NCI-H446 treated with DMSO at 0.1 percent for 48 hours (cell line): ENCODE results near the gene CDC34.
A peak's percentile ranks its signal among the peaks of the same experiment; 100 is the strongest.

ENCODE experiments used
- DNase-seq: peaks from one replicate; lab custom pipeline; 2025; lab: John Stamatoyannopoulos, UW

The CDC34 gene

DNA sequence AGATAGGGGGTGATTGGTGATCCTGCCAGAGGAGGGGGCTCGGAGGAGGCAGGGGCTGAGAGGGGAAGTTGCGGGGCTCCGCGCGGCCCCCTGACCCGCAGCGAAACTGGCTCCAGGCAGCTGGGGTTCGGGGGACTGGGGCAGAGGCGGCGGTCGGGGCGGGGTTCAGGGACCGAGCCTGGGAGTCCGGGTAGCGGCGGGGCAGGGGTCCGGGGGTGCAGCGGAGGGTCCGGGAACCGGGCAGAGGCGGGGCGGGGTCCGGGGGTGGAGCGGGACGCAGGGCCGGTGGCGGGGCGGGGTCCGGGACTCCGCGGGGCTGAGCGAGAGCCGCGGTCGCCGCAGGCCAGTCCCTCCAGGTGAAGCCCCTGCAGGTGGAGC is 34.1 kb upstream of the CDC34 start:
- no peak for DNase-seq

DNA sequence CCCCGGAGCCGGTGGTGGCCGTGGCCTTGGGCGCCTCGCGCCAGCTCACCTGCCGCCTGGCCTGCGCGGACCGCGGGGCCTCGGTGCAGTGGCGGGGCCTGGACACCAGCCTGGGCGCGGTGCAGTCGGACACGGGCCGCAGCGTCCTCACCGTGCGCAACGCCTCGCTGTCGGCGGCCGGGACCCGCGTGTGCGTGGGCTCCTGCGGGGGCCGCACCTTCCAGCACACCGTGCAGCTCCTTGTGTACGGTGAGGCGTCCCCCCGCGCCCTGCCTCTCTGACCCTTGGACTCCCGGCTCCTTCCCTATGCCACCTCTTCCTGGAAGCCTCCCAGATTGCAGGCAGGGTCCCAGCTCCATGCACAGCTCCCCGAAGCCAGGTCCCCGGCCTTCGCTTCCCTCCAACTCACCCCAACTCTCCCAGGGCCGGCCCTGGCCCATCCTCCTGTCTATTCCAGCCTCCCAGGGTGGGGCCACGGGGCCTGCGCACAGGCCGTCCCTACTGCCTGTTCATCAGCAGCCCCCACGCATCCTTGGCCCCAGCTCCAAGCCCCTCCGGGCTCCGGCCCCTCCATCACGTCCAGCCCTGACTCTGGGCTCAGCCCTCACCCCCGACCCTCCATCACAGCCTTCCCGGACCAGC is 33.6 kb upstream of the CDC34 start:
- no peak for DNase-seq

DNA sequence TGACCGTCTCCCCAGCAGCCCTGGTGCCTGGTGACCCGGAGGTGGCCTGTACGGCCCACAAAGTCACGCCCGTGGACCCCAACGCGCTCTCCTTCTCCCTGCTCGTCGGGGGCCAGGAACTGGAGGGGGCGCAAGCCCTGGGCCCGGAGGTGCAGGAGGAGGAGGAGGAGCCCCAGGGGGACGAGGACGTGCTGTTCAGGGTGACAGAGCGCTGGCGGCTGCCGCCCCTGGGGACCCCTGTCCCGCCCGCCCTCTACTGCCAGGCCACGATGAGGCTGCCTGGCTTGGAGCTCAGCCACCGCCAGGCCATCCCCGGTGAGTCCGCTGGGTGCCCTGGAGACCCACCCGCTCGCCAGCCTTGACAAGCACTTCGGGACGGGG is 33.1 kb upstream of the CDC34 start:
- DNase-seq, result no peak

DNA sequence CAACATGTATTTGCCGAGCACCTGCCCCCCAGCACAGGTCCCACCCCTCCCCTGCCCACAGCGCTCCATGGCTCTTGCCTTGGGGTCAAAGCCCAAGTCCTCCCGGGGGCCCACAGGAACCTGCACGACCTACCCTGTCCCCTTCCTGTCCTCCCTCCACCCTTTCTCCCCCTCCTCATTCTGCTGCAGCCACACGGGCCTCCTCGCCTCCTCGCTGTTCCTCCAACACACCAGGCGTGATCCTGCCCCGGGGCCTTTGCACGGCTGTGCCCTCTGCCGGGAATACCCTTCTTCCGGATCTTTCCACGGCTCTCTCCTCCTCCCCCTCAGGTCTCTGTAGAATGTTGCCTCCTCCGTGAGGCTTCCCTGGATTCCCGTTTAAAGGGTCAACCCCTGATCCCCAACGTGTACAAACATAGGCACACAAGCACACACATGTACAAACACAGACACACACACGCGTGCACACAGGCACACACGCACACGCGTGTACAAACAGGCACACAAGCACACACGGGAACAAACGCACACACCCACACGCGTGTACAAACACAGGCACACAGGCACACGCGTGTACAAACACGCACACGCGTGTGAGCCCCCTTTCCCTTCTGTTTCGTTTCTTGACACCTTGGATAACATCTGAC is 32.5 kb upstream of the CDC34 start:
- no peak for DNase-seq

DNA sequence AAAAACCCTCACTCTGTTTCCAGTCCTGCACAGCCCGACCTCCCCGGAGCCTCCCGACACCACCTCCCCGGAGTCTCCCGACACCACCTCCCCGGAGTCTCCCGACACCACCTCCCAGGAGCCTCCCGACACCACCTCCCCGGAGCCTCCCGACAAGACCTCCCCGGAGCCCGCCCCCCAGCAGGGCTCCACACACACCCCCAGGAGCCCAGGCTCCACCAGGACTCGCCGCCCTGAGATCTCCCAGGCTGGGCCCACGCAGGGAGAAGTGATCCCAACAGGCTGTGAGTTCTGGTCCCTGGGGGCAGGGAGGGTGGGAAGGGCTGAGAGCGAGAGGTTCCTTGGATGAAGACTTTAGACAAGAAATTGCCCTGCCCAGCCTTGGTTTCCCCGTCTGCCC is 29.9 kb upstream of the CDC34 start:
- no peak for DNase-seq

DNA sequence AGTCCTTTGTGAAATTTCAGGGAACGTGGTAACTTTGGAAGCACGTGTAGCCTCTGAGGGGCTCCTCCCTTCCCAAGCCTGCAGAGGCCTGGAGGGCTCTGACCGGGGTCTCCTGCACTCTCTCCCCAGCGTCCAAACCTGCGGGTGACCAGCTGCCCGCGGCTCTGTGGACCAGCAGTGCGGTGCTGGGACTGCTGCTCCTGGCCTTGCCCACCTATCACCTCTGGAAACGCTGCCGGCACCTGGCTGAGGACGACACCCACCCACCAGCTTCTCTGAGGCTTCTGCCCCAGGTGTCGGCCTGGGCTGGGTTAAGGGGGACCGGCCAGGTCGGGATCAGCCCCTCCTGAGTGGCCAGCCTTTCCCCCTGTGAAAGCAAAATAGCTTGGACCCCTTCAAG is 26.9 kb upstream of the CDC34 start:
- no peak for DNase-seq

DNA sequence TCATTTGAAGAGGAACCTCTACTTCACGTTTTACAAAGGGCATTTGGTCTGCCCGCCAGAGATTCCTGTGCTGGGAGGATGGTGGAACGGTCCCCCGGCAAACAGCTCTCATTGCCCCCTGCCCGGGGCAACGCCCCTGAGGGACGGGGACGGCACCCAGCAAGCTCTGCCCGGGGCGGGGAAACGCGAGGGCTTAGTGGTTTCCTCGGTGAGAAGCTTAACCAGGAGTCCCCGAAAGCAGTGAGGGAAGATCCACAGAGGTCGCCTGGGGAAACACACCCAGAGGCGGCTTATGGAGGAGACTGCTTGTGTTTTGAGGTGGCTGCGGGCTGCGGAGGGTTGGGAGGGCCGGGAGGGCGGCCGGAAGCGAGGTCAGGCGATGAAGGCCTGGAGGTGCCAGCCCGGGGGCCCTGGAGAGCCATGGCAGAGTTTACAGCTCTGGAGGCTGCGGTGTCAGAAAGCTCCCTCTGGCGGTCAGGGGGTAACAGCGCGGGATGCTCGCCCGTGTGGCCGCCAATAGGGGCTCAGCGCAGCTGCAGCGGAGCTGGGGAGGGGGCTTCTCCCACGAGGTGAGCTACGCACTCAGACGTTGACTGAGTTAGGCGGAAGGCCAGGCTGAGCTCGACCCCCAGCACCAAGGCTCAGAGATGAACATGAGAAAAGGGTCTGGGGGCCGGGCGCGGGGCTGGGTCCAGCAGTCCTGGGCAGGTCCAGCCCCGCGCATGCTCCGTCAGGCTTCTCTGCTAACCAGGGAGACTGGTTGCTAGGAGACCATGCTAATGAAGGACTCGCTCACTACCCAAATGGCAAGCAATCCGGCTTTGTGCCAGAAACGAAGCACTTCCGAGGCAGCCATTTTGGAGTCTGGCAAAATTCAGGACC is 24.9 kb upstream of the CDC34 start:
- DNase-seq, result peak; percentile 99

DNA sequence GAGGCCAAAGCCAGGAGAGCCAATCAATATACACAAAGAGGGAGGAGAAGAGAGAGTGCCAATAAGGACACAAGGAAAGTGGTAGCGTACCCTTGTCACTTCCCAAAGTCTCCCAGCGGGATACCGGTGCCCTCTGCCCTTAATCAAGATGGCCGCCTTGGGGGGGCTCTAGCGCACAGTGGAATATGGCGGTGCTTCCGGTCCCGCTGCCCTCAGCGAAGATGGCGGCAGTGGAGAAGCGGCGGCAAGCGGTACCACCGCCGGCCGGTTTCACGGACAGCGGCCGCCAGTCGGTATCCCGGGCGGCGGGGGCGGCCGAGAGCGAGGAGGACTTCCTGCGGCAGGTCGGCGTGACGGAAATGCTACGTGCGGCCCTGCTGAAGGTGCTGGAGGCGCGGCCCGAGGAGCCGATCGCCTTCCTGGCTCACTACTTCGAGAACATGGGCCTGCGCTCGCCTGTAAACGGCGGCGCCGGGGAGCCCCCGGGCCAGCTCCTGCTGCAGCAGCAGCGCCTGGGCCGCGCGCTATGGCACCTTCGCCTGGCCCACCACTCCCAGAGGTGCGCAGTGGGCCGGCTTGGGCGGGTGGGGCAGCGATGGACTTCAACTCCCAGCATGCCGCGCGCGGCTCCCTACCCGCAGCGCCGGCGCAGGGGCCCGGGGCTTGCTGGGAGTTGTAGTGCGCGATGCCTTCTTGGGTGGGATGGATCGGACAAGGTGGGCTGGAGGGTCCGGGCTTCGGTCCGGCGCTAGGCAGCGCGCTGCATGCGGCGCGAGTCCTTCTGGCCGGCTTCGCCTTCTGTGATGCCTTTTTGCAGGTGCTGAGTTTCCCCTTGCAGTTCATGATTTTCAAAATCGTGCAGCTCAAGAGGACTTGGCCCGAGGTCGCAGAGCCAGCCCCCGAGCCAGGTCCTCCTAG is 24.0 kb upstream of the CDC34 start, which contains the start of gene TPGS1:
TSS of gene TPGS1 (plus strand) at position 212 of the 918 bp plus-strand sequence. CDS start at position 222, 10 bp downstream.
- peak; percentile 61 for DNase-seq

DNA sequence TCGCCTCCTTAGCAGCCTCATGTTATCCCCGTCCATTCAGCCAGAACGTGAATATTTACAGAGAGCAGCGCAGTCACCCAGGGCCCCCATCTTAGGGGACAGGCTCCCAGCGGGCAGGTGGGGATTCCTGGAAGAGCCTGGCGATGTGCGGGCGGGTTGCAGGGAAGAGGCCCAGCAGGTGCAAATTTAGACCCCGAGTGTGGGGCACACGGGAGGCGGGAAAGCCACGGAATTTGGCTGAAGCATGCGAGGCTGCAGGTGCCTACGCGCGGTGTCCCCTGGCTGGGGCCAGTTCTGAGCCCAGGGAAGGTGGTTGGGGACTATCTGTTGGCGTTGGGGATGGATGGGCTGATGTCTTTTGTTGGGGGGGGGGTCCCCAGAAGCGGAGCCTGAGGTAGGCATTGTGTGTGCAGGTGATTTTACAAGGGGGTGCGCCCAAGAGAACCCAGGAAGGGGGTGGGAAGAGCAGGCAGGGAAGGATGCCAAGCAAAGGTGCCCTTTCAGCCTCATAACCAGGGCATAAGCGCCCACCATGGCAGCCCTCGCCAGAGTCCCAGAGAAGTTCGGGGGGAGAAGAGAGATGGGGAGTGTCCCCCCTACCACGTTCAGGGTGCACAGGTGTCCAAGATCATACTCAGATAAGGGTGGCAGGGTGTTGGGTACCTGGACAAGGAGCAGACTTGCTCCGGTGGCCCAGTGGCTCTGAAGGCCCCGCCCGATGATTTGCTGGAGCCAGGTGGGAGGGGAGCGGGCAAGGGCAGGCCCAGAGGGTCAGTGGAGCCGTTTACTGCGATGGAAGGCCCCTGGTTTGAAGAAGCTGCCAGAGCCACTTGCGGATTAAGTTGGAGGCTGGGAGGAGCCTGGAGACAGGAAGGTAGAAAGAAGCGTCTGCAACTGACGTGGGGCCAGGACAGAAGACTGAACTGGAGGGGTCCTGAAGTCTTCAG is 23.1 kb upstream of the CDC34 start:
- DNase-seq, result no peak

DNA sequence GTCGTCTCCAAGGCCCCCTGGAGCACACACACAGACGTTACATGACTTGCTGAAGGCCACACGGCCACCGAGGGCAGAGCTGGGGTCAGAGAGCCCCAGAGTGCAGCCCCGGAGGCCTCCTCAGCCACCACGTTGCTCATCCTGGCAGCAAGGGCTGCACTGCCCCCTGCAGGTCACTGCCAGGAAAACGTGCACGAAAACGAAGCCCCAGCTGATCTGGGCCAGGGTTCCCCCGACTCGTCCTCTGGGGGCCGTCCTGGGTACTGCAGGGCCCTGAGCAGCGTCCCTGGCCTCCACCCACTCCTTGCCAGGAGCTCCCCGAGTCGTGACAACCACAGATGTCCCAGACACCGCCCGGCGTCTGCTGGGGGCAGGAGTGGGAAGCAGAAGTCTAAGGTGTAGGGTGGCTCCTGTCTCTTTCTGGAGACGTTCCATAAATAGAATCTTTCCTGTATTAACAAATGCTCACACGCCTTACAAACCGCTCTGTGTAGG is 20.9 kb upstream of the CDC34 start:
- peak; percentile 58 for DNase-seq

DNA sequence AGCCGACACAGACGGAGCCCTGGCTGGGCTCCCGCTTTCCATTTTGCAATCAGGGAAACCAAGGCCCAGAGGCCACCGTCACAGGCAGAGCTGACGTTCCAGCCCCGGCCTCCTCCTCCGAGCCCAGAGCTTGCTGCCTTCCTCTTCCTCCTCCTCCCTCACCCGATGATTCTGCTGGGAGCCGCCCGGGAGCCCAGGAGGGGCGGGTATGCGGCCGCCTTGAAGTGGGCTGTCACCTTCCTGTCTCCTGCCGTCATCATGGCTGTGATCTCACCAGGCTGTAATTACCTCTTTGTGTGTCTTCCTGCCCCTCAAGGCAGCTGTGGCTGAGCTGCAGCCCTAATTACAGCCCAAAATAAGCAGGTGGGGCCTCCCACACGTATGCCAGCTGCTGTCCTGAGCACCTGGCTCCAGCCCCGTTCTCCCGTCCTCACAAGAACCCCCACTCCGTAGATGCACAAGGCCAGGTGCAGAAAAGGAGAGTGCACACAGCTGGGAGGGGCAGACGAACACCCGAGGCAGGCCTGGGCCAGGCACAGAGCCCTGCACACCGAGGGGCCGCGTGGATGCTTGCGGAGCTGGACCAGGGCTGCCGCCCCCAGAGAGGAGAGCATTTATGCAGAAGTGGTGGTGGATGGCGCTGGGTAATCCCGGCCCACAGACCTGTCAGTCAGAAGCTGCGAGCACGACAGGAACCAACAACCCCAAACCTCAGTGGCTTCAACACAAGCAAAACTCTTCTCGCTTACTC is 20.3 kb upstream of the CDC34 start:
- DNase-seq, result no peak

DNA sequence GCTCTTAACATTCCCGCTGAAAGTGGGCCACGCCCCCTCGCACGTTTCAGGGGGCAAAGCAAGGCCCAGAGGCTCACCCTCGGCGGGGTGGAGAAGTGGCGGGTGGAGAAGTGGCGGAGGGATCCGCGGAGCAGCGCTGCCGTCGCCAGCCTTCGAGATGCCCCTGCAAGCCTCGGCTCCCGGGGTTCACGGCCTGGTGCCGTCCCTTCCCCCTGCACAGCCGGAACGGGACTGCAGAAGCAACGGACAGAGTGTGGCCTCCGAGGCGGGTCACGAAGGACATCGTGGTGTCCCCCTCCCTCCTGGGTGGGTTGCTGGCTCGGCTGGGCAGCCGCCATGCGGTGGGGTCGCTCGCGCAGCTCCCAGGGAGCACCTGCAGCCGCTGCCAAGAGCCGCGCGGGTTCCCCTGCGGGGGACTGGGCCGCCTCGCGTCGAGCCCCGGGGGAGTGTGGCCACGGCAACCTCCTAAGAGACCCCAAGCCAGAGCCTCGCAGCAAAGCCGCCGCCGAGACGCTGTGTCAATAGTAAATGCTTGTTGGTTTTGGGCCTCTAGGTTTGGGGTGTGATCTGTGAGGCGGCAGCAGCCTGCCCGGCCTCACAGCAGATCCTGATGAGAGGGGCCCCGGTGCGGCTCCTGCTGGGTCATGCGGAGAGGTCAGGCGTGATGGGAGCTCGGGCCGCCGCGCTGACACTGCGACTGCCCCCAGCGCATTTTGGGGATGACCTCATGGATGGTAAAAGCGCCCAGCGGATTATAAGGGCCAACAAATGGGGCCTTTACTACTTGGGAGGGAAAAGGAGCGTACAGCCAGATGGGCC is 18.8 kb upstream of the CDC34 start:
- DNase-seq, result no peak

DNA sequence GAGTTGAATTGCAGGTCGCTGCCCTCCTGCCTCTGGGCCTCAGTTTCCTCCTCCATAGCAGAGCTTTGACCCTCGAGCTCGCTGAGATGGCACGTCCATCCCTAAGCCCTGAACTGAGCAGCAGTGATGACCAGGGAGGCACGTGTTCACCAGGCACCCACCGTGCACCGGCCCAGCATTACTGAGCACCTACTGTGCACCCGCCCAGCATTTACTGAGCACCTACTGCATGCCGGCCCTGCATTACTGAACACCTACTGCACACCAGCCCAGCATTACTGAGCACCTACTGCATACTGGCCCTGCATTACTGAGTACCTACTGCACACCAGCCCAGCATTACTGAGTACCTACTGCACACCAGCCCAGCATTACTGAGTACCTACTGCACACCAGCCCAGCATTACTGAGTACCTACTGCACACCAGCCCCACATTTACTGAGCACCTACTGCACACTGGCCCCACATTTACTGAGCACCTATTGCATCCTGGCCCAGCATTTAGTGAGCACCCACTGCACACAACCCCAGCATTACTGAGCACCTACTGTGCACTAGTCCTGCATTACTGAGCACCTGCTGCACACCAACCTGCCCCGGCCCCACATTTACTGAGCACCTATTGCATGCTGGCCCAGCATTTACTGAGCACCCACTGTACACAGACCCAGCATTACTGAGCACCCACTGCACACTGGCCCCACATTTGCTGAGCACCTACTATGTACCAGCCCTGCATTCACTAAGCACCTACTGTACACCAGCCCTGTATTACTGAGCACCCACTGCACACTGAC is 18.0 kb upstream of the CDC34 start:
- no peak for DNase-seq

DNA sequence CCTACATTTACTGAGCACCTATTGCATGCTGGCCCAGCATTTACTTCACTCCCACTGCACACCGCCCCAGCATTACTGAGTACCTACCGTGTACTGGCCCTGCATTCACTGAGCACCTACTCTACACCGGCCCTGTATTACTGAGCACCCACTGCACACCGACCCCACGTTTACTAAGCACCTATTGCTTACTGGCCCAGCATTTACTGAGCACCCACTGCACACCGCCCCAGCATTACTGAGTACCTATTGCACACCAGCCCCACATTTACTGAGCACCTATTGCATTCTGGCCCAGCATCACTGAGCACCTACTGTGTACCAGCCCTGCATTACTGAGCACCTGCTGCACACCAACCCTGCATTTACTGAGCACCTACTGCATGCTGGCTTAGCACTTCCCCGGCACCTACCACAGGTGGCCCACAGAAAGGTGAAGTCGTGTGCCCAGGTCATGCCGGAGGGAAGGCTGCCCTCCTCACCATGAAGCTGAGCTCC is 17.3 kb upstream of the CDC34 start:
- DNase-seq, result no peak

DNA sequence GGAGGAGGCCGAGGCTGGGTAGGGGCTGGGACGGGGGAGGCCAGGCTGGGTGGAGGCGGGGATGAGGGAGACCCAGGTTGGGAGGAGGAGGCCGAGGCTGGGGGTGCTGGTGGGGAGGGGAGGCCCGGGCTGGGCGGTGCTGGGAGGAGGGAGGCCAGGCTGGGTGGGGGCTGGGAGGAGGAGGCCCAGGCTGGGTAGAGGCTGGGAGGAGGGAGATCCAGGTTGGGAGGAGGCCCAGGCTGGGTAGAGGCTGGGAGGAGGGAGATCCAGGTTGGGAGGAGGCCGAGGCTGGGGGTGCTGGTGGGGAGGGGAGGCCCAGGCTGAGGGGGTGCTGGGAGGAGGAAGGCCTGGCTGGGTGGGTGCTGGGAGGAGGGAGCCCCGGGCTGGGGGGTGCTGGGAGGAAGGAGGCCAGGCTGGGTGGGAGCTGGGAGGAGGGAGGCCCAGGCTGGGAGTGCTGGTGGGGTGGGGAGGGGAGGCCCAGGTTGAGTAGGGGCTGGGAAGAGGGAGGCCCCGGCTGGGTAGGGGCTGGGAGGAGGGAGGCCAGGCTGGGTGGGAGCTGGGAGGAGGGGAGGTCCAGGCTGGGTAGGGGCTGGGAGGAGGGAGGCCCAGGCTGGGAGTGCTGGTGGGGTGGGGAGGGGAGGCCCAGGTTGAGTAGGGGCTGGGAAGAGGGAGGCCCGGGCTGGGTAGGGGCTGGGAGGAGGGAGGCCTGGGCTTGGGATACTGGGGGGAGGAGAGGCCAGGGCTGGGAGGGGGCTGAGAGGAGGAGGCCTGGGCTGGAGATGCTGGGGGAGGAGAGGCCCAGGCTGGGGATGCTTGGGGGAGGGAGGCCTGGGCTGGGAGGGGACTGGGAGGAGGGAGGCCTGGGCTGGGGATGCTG is 13.6 kb upstream of the CDC34 start:
- DNase-seq, result no peak

DNA sequence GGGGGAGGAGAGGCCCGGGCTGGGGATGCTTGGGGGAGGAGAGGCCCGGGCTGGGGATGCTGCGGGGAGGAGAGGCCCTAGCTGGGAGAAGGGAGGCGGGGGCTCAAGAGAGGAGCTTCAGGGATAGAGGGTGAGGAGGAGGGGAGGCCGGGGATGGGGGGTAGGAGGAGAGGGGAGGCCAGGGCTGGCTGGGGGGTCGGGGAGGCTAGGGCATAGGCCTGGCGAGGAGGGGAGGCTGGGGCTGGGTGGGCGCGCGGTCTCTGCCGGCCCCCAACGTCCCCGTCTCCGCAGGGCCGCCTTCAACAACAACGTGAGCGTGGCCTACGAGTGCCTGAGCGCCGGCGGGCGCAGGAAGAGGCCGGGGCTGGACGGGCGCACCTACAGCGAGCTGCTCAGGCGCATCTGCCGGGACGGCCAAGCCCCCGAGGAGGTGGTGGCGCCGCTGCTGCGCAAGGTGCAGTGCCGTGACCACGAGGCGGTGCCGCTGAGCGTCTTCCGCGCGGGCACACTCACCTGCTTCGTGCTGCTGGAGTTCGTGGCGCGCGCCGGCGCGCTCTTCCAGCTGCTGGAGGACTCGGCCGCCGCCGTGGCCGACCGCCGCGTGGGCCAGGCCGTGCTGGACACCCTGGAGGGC is 12.8 kb upstream of the CDC34 start:
- DNase-seq, result no peak
